B cell (primary cell): ENCODE data around the gene PCDHGA3. TPM values are rescaled to one million over a fixed set of nuclear protein-coding genes. Genes with fewer than 3 reads are reported as not detected.

ENCODE experiments used
- ATAC-seq: fragments of 200-7000 bp; cut with Tn5 transposase; one replicate; pipeline ENCODE4 v1.10.0; 2021; ENCODE audit warnings: low read depth, mild to moderate bottlenecking, moderate number of reproducible peaks, moderate library complexity
- CTCF ChIA-PET: fragments of 350-600 bp; sonication (Branson Sonifier 250); formaldehyde crosslinking; loops from one replicate; lab custom pipeline; 2021; ENCODE audit warnings: antibody characterized with exemption, inconsistent platforms; lab: Charles Lee
- POLR2A ChIA-PET: fragments of 350-600 bp; sonication (Branson Sonifier 250); formaldehyde crosslinking; loops from one replicate; lab custom pipeline; 2021; ENCODE audit warnings: antibody characterized with exemption; lab: Charles Lee
- DNase-seq: peaks from one replicate; pipeline ENCODE4 v3.0.0; 2013
- H2AFZ ChIP-seq: 2 replicates; pipeline ENCODE4 v1.6.1; 2012; ENCODE audit warnings: mild to moderate bottlenecking, low read depth, low read length; ENCODE audit not compliant: insufficient read depth, poor library complexity, severe bottlenecking
- H3K27ac ChIP-seq, 2 donors: 1 replicate in 1 of 2; 2 replicates in 1 of 2; pipeline ENCODE4 v1.5.1; 2012 to 2013; ENCODE audit warnings: low read length in 2 of 2, mild to moderate bottlenecking in 2 of 2, moderate library complexity in 1 of 2
- H3K27me3 ChIP-seq, 4 experiments: fragments of 200-600 bp in 1 of 4; sonication (generic) in 1 of 4; replicated peaks in 1 of 4; 1 replicate in 2 of 4; 2 replicates in 2 of 4; pipeline versions ENCODE4 v1.6.1 to v1.7.0; 2013 to 2016; ENCODE audit warnings: low read length in 3 of 4, mild to moderate bottlenecking in 2 of 4, mixed read lengths in 1 of 4, moderate library complexity in 1 of 4; ENCODE audit not compliant: insufficient read depth in 4 of 4, control insufficient read depth in 3 of 4; ENCODE audit errors: control extremely low read depth in 1 of 4
- H3K36me3 ChIP-seq, 2 experiments: replicated peaks in 1 of 2; 1 replicate in 1 of 2; 2 replicates in 1 of 2; pipeline versions ENCODE4 v1.6.1 to v1.7.1; 2013; ENCODE audit warnings: low read length in 1 of 2; ENCODE audit not compliant: insufficient read depth in 2 of 2, control insufficient read depth in 1 of 2; ENCODE audit errors: control extremely low read depth in 1 of 2, extremely low read depth in 1 of 2
- H3K4me1 ChIP-seq, 2 donors: fragments of 200-600 bp in 1 of 2; sonication (generic) in 1 of 2; 1 replicate in 1 of 2; 2 replicates in 1 of 2; pipeline versions ENCODE4 v1.5.1 to v1.6.1; 2013 to 2017; ENCODE audit warnings: low read length in 2 of 2; ENCODE audit not compliant: control insufficient read depth in 2 of 2, insufficient read depth in 2 of 2
- H3K4me2 ChIP-seq: replicated peaks from 2 replicates; pipeline ENCODE3; 2012; ENCODE audit warnings: mild to moderate bottlenecking, low read depth, low read length; ENCODE audit not compliant: poor library complexity, severe bottlenecking
- H3K4me3 ChIP-seq, 5 experiments: fragments of 200-600 bp in 1 of 5; sonication (generic) in 1 of 5; 1 replicate in 3 of 5; 2 replicates in 2 of 5; pipeline versions ENCODE4 v1.5.1 to v1.7.0; 2011 to 2016; ENCODE audit warnings: low read length in 4 of 5, mild to moderate bottlenecking in 4 of 5, low read depth in 2 of 5, control low read depth in 1 of 5, moderate library complexity in 1 of 5; ENCODE audit not compliant: insufficient read depth in 1 of 5; ENCODE audit errors: control extremely low read depth in 1 of 5, extremely low read depth in 1 of 5
- H3K79me2 ChIP-seq: fragments of 200-600 bp; sonication (generic); one replicate; pipeline ENCODE4 v1.6.0; 2016; ENCODE audit warnings: low read length; ENCODE audit not compliant: control insufficient read depth, insufficient read depth
- H3K9ac ChIP-seq: fragments of 200-600 bp; sonication (generic); 2 replicates; pipeline ENCODE4 v1.6.1; 2017; ENCODE audit warnings: mild to moderate bottlenecking, low read length, moderate library complexity
- H3K9me3 ChIP-seq, 3 donors: one replicate each; pipeline versions ENCODE4 v1.6.1 to v1.7.1; 2013; ENCODE audit warnings: low read length in 2 of 3; ENCODE audit not compliant: control insufficient read depth in 2 of 3, insufficient read depth in 1 of 3; ENCODE audit errors: control extremely low read depth in 1 of 3
- H4K20me1 ChIP-seq: 2 replicates; pipeline ENCODE4 v1.6.0; 2012; ENCODE audit warnings: mild to moderate bottlenecking, low read length; ENCODE audit not compliant: insufficient read depth, control insufficient read depth, poor library complexity, severe bottlenecking
- H3K27ac Mint-ChIP-seq: one replicate; pipeline ENCODE4 v1.8.0; 2021; ENCODE audit warnings: mixed read lengths
- H3K27me3 Mint-ChIP-seq: one replicate; pipeline ENCODE4 v1.8.0; 2021; ENCODE audit warnings: mixed read lengths
- H3K4me1 Mint-ChIP-seq: one replicate; pipeline ENCODE4 v1.8.0; 2021; ENCODE audit warnings: mixed read lengths
- H3K4me3 Mint-ChIP-seq: one replicate; pipeline ENCODE4 v1.8.0; 2021; ENCODE audit warnings: mixed read lengths
- H3K9me3 Mint-ChIP-seq: one replicate; pipeline ENCODE4 v1.8.0; 2022; ENCODE audit warnings: mixed read lengths; ENCODE audit not compliant: insufficient read depth
- CTCF ChIP-seq: fragments of 200-600 bp; IDR thresholded peaks from one replicate; pipeline ENCODE4 v1.8.0; 2022; ENCODE audit warnings: antibody characterized with exemption, mild to moderate bottlenecking
- EZH2 ChIP-seq: IDR thresholded peaks from 2 replicates; pipeline ENCODE4 v1.6.1; 2012; ENCODE audit warnings: borderline replicate concordance, low read depth, mild to moderate bottlenecking, moderate library complexity, low read length; ENCODE audit not compliant: insufficient read depth, poor library complexity, severe bottlenecking
- WGBS: methylation state at CpG from one replicate; pipeline ENCODE4 v1.1.5; 2013; ENCODE audit warnings: missing lambda C conversion rate; ENCODE audit not compliant: insufficient coverage; 5-methylcytosine and 5-hydroxymethylcytosine counted together
- intact Hi-C: fragments of 100-400 bp; cut with micrococcal nuclease; formaldehyde crosslinking; loops from one replicate; pipeline ENCODE4 v1.10.0; 2022
- polyA plus RNA-seq: library from polyadenylated mRNA; depleted of rRNA; stranded (reverse); fragments of >200 nt; gene quantifications from 2 replicates; pipeline ENCODE4 v1.2.3, GENCODE V29; 2012
- total RNA-seq, 2 donors: library from RNA; stranded (reverse); fragments of 120-200 nt in 1 of 2; gene quantifications; 1 replicate in 1 of 2; 2 replicates in 1 of 2; pipeline versions ENCODE4 v1.2.3 to v1.2.4, GENCODE V29; 2013 to 2022

The PCDHGA3 gene
- total and polyA plus RNA-seq, 2 donors (not counting 1 experiment from before 2014, with no cell fraction given): 0.10 to 0.32 TPM

DNA sequence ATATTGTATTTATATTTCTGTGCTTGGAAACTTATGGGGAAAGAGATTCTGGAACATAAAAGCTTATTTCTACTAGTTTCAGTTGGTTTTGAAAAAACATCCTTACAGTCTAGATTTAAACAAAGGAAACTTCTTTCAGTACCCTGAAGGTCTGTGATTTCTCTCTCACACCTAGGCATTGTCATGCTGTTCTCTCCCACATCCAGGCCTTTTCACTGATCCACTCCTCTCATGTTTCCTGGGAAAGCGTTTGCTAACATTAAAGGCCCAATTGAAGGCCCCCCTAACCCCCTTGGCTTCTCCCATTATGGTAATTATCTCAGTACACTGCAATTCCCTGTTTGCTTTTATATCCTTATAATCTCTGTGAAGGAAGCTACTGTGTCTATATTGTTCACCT is 856 bp upstream of the PCDHGA3 start:
- H3K27me3 Mint-ChIP-seq: peaks cover 56% of the 10 kb centered on the region
- H4K20me1 ChIP-seq: no peaks in the 10 kb centered on the region
- no peak overlapping the region for H3K27ac Mint-ChIP-seq
- ATAC-seq: no peak
- DNase-seq: no peak
- H3K79me2 ChIP-seq: no peaks in the 10 kb centered on the region
- no CpG with 5 or more reads among the region's 1 CpG for WGBS
- H3K4me2 ChIP-seq: no peak overlapping the region
- peaks cover 0 to 59% (median 32%) of the 10 kb centered on the region in 4 experiments for H3K27me3 ChIP-seq
- peaks cover 0 to 59% (median 46%) of the 10 kb centered on the region in 3 donors for H3K9me3 ChIP-seq
- H3K4me3 Mint-ChIP-seq: no peak overlapping the region
- H3K4me3 ChIP-seq: no peak overlapping the region
- TF ChIP-seq EZH2 (no peak), CTCF (no peak)
- intact Hi-C loops: no loop called here
- ChIA-PET POLR2A (no interaction called here), CTCF (no interaction called here)
- no peaks in the 10 kb centered on the region for H3K36me3 ChIP-seq
- H3K4me1 Mint-ChIP-seq: no peaks in the 10 kb centered on the region
- no peak overlapping the region for H3K9ac ChIP-seq
- no peak overlapping the region for H3K27ac ChIP-seq
- H3K4me1 ChIP-seq: peaks cover 0 to 5% of the 10 kb centered on the region in 2 donors
- H3K9me3 Mint-ChIP-seq: peaks cover 12% of the 10 kb centered on the region
- no peak overlapping the region for H2AFZ ChIP-seq

DNA sequence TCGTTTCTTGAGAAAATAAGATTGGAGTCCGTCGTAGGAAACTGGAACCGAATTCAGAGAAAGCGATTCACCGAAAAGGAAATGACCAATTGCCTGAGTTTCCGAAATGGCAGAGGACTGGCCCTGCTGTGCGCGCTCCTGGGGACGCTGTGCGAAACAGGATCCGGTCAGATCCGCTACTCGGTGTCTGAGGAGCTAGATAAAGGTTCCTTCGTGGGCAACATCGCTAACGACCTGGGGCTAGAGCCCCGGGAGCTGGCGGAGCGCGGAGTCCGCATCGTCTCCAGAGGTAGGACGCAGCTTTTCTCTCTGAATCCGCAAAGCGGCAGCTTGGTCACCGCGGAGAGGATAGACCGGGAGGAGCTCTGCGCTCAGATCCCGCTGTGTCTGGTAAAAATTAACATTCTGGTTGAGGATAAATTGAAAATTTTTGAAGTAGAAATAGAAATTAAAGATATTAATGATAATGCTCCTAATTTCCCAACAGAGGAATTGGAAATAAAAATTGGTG is 379 bp downstream of the PCDHGA3 start:
- no peak overlapping the region for H3K9ac ChIP-seq
- intact Hi-C loops: no loop called here
- no peaks in the 10 kb centered on the region for H3K4me1 Mint-ChIP-seq
- H3K27ac Mint-ChIP-seq: no peak overlapping the region
- ATAC-seq (no peak), DNase-seq (no peak)
- peaks cover 0 to 55% (median 38%) of the 10 kb centered on the region in 3 donors for H3K9me3 ChIP-seq
- H3K4me2 ChIP-seq: peak overlapping the region; percentile 5
- peaks cover 56% of the 10 kb centered on the region for H3K27me3 Mint-ChIP-seq
- peak overlapping the region; percentile 41 for H3K4me3 Mint-ChIP-seq
- H4K20me1 ChIP-seq: no peaks in the 10 kb centered on the region
- no peaks in the 10 kb centered on the region for H3K36me3 ChIP-seq
- no peaks in the 10 kb centered on the region for H3K79me2 ChIP-seq
- no peak overlapping the region for H3K27ac ChIP-seq
- 42% methylated on average over 26 of the region's 31 CpGs for WGBS
- no peak overlapping the region for H2AFZ ChIP-seq
- POLR2A ChIA-PET: no interaction called here
- TF ChIP-seq CTCF (peak; percentile 4), EZH2 (no peak)
- CTCF ChIA-PET: interaction anchor here (1.6 to 1.7 kb wide), 2 partner anchors 15 to 24 kb away, joined by 5 read pairs; partner anchors contain the start of genes PCDHGA1 and TAF7
- H3K27me3 ChIP-seq: peaks cover 0 to 54% (median 27%) of the 10 kb centered on the region in 4 experiments
- peaks cover 5% of the 10 kb centered on the region for H3K9me3 Mint-ChIP-seq
- peaks cover 0 to 5% of the 10 kb centered on the region in 2 donors for H3K4me1 ChIP-seq
- no peak overlapping the region for H3K4me3 ChIP-seq
